GM19467 (cell line): ENCODE data around the gene SLC25A19.
"Not testable (repeated sequence)": the region's sequence is repeated elsewhere in the genome, so short reads cannot be mapped to it uniquely, and the experiment has no call there.

Experiments
- ATAC-seq: cut with Tn5 transposase; IDR thresholded peaks from one replicate; pipeline ENCODE4 v1.9.1; 2021; ENCODE audit warnings: mild to moderate bottlenecking, moderate library complexity; ENCODE audit not compliant: unreplicated experiment

The SLC25A19 gene

DNA sequence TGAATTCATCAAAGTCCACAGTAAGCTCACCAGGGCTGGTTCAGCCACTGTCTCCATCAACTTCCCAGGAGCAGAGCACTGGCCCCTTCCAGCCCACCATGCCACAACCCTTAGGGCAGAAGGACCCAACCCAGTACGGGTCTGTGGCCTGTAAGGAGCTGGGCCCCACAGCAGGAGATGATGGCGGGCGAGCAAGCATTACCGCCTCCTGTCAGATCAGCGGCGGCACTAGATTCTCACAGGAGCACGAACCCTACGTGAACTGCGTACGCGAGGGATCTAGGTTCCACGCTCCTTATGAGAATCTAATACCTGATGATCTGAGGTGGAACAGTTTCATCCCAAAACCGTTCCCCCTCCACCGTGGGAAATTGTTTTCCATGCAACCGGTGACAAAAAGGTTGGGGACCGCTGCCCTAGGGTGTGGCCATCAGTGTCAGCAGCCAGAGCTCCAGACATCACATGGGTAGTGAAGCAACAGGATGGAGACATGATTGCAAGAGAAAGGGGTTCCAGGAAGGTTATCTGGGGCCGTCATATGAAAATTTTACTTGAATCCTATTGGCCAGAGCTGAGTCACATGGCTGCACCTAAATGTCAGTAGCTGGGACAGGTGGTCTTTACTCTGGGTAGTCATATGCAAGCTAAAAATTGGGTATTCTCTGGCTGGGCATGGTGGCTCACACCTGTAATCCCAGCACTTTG is 12.4 kb upstream of the SLC25A19 start:
- no peak for ATAC-seq

DNA sequence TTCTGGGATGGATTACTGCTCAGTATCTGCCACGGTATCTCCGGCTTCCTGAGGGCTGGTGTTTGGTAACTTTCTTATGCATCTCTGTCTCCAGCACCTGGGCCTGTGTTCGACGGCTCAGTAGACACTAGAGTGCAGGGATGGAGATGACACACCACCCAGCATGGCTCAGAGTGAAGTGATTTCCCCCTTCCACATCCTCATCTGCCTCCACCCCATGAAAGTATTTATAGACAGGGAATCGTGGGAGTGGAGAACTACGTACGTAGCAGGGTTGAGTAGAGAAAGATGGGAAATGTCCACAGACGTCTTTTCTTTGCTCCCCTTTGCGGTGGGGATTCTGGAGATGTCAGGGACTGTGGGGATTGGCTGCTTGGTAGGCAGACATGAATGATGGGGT is 11.8 kb upstream of the SLC25A19 start:
- no peak for ATAC-seq

DNA sequence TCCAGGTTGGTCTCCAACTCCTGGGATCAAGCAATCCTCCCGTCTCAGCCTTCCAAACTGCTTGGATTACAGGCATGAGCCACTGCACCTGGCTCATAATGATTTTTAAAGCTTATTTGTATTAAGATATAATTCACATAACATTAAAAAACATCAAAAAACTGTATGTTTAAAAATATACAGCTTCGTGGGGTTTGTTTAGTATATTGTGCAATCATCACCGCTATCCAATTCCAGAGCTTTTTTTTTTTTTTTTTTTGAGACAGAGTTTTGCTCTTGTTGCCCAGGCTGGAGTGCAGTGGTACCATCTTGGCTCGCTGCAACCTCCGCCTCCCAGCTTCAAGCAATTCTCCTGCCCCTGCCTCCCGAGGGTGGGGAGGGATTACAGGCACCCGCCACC is 11.0 kb upstream of the SLC25A19 start:
- no peak for ATAC-seq

DNA sequence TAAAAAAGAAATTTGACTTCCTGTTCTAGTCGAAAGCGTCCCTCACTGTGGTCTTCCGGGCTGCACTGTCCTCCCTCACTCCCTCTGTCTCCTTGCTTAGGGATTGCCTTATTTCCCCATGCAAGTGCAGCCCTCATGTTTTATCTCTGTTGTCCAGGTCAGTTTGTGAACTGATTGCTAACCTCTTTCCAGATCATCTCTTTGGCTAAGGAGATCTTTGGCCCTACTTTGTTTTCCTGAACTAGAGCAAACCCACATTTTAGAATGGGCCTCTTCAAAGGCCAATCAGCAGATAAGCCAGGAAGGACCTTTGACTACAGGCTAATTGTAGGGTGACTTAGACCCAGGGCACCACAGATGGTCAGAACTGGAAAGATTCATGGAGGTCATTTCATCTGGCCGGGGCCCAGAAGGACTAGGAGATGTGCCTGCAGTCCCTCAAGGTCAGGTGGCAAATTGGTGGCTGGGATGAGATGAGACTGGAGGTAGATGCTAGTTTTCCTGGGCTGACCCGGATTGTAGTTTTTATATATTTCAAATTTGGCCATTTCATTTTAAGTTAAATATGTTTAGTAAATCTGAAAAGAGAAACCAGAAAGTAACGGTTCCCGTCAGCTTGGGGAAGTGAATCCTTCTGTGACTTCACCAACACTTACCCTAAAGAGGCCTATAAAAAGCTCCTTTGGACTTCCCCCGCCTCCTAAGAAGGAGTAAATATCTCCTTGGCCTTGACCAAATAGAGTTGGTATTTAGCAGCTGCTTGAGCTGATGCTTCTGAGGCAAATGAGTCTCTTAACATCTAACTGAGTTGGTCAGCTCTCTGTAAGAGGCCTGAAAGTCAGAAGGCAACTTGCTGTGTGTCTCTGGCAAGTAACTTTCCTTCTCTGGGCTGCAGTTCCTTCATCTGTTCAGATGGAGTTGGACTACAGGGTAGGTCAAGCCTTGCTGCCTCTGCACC is 6.2 kb upstream of the SLC25A19 start:
- peak; percentile 52 for ATAC-seq

DNA sequence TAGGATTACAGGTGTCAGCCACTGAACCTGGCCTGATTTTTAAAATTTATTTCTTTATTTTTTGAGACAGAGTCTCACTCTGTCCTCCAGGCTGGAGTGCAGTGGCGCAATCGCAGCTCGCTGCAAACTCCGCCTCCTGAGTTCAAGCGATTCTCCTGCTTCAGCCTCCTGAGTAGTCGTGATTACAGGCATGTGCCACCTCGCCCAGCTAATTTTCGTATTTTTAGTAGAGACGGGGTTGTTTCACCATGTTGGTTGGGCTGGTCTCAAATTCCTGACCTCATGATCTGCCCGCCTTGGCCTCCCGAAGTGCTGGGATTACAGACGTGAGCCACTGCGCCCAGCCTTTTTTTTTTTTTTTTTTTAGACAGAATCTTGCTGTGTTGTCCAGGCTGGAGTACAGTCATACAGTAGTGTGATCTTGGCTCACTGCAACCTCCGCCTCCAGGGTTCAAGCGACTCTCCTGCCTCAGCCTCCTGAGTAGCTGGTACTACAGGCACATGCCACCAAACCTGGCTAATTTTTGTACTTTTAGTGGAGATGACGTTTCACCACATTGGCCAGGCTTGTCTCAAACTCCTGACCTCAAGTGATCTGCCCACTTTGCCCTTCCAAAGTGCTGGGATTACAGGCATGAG is 3.7 kb upstream of the SLC25A19 start:
- ATAC-seq, result not testable (repeated sequence)

DNA sequence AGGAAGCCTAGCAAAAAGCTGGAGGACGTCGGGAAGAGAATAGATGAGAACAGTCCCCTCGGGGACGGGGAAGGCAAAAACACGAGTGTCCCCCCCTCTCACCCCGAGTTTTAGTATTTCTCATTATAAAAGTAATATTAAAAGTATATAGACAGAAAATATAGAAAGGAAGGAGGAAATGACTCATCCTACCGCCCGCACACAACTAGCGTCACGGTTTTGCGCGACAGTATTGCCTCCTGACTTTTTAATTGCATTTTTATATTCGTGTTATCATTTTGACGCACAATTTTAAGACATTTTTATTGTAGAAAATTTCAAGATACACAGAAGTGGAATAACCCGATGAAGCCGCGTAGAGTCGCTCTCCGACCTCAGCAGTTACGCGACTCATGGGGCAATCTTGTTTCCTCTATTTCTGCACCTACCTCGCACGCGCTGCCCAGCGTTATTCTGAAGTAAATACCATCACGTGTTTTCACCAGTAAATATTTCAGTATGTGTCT is 652 bp upstream of the SLC25A19 start:
- ATAC-seq, result peak; percentile 21

DNA sequence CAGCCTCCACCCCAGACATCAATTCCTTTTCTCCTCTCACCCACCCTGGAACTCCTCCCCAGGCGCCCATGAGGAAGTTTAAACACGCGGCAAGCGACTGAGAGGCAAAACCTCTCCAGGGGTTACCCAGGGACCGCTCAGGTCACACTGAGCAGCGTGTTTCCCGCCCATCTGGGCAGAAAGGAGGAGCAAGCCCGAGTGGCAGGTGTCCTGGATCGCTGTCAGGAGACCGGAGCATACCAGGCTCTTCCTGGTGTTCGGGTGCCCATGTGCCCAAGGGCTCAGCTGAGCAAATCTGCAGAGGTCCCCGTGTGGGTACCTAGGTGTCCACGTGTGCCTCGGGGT is 491 bp downstream of the SLC25A19 start:
- peak; percentile 11 for ATAC-seq

DNA sequence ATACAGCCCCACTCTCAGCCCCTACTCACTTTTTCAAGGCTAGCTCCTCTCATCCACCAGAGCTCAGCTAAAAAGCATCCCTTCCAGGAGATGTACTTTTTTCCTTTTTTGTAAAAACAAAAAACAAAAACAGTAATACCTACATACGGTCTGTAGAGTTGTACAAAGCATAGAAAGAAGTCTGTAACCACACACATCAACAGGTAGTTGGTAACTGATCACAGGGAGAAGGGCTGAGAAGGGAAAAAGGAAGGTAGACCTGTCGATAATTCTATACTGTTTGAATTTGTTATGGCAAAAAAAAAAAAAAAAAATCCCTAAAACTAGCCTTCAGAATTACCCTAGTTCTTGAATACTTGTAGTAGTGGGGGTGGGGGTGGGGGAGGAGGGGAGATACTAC is 874 bp downstream of the SLC25A19 start:
- no peak for ATAC-seq

DNA sequence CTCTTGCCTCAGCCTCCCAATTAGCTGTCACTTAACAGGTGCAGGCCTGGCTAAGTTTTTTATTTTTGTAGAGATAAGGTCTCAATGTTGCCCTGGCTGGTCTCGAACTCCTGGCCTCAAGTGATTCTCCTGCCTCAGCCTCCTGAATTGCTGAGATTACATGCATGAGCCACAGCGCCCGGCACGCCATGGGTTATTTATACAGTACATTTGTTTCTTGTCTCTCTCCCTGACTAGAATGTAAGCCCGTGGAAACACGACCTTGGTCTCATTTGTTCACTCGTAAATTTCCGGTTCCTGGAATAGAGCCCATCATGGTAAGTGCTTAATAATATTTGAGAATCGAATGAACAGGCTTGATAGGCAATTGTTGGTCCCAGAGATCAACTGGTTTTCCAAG is 2.0 kb downstream of the SLC25A19 start:
- ATAC-seq, result no peak

DNA sequence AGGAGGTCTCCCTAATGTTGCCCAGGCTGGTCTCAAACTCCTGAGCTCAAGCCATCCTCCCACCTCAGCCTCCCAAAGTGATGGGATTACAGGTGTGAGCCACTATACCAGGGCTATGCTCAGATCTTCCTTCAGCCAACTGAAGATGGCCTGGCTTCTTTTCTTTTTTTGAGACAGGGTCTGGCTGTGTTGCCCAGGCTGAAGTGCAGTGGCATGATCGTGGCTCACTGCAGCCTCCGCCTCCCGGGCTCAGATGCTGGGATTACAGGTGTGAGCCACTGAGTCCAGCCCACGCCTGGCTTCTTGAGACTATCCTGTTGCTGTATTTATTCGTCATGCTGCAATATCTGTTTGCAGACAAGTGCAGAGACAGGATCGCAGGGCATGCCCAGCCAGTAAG is 4.1 kb downstream of the SLC25A19 start:
- ATAC-seq, result no peak

DNA sequence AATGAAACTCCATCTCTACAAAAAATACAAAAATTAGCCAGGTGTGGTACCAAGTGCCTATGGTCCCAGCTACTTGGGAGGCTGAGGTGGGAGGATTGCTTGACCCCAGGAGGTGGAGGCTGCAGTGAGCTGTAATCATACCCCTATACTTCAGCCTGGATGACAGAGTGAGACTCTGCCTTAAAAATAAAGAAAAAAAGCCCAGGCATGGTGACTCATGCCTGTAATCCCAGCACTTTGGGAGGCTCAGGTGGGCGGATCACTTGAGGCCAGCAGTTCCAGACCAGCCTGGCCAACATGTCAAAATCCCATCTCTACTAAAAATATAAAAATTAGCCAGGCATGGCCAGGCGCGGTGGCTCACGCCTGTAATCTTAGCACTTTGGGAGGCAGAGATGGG is 9.0 kb downstream of the SLC25A19 start:
- not testable (repeated sequence) for ATAC-seq

DNA sequence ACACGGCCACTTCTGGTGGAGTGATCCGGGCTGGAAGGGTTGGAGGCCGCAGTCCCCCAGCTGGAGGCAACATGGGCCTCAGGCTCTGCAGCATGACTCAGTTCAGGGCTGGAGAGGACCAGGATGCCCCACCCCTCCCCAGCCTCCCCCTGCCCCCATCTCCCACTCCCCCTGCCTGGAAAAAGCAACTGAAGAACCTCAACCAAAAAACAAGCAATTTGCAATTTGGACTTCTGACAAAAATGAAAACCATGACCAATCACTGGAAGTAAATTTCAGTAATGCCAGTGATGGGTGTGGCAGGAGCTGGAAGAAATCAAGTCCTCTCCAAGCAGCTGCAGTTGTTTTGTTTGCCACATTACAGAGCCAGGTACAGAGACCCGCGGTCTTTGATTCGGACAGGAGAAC is 11.6 kb downstream of the SLC25A19 start:
- no peak for ATAC-seq

DNA sequence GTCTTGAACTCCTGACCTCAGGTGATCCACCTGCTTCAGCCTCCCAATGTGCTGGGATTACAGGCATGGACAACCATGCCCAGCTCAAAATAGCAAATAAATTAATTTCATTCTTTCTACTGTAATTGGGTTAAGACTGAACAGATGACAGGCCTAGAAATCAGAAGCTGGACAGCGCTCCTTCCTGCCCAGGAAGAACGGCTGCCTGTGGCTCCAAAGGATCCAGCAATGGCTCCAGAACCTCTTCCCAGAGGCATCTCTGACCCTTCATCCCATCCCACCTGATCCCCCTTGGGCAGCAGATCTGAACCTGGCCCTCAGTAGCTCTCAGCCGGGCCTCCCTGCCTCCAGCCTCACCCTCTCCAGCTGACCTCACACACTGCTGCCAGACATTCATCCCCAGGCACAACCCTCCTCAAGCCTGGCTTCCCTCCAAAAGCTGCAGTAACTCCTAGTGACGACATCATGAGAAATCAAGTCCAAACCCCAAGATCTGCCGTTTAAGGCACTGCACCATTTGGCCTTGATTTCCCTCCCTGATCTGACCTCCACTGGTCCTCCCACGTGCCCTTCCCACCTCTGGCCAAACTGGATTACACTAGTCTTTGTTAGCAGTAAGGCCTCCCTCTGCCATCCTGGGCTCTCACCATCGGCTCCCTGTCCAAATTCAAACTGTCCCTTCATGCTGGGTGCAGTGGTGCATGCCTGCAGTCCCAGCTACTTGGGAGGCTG is 15.1 kb downstream of the SLC25A19 start:
- no peak for ATAC-seq

DNA sequence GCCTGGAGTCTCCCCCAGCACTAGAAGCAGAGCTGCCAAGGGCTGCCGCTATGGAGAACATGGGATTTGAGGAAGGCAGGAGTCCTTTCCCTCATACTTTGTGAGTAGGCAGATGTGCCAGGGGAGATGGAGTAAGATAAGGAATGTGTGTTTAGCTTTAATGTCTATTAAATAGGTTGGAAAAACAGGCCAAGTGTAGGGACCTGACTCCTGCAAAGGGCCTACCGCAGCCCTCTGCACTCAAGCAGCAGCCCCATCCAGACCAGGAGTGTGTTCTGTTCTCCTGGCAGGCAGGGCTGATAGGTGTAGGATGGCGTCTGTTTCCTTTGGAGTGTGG is 16.4 kb downstream of the SLC25A19 start:
- ATAC-seq, result no peak

DNA sequence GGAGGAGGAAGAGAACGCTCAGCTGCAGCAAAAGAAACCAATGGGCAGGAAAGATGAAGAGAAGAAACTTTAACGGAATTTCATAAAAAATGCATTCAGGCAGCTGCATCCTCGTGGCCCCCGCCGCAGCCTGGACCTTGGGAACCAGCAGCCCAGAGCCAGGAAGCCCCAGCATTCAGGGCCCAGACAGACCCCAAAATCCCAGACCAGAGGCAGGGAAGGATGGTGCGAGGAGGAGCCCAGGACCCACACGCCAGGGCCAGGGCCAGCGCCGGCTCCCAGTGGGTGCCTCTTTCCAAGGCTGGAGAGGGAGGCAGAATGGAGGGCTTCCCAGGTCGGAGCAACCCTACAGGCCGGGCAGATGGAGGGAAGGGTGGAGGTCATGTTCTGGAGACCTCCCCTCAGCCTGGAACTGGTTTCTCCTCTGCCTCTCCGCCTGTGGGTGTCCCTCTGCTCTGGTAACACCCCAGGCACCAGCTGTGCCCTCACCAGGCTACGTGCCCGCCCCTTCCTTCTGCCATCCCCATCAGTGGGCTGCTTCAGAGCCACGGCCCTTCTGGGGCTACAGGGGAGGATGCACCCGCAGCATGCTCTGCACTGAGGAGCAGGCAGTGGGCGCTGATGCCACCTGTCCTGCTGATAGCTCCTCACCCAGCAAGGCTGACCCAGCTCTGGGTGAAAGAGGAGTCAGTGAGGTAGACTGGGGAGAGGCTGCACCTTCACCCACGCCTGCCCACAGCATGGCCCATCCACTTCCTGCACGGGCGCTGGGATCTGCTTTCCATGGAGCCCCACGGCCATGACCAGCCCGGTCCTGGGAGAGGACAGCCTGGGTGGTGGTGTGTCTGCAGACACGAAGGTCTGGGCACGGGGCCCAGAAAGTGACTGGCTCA is 17.0 kb downstream of the SLC25A19 start:
- no peak for ATAC-seq

DNA sequence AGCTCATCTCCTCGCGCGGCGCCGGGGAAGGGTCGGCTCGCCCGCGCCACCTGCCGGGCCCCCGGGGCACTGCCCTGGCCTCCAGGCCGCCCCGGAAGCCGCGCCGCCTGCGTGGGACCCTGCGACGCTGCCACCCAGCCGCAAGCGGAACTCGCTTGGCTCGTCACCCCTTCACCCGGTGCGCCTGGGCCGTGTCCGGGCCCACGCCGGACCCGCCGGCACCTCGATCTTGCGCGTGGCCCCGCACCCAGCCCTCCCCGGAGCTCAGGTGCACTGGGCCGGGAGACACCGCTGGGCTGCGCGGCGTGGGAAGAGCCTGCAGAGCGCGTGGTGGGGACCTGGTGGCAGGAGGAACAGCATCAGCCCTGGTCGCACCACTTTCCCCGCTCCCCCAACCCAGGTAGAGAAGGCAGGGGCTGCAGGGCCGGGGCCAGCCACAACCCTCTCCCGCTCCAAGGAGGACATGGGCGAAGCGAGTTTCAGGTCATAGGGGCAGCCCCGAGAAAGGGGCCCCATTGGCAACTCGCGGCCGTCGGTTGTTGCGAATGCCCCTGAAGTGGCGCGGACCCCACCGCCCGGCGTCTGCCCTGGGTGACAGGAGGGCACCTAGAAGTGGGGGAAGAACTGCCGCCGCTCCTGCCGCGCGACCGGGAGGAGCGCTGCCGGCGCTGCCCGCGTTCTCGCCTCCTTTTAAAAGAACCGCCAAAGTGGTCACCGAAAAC is 17.8 kb downstream of the SLC25A19 start:
- peak; percentile 59 for ATAC-seq

DNA sequence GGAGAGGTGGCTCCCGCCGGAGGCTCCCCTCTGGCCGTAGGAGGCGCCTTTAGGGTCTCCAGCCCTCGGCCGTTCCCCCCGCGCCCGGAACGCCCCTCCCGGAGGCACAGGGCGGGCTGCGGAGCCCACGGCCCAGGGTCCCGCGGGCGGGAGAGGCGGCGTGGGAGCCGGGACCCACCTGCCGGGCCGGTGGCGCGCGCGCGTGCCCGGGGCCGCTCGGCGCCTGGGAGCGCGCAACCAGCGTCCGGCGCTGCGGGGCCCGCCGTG is 18.3 kb downstream of the SLC25A19 start, which contains the start of gene MIF4GD:
MIF4GD (minus strand) TSS at position 266 of the 267 bp plus-strand sequence. CDS start 1,036 bp downstream, outside the sequence.
- no peak for ATAC-seq

DNA sequence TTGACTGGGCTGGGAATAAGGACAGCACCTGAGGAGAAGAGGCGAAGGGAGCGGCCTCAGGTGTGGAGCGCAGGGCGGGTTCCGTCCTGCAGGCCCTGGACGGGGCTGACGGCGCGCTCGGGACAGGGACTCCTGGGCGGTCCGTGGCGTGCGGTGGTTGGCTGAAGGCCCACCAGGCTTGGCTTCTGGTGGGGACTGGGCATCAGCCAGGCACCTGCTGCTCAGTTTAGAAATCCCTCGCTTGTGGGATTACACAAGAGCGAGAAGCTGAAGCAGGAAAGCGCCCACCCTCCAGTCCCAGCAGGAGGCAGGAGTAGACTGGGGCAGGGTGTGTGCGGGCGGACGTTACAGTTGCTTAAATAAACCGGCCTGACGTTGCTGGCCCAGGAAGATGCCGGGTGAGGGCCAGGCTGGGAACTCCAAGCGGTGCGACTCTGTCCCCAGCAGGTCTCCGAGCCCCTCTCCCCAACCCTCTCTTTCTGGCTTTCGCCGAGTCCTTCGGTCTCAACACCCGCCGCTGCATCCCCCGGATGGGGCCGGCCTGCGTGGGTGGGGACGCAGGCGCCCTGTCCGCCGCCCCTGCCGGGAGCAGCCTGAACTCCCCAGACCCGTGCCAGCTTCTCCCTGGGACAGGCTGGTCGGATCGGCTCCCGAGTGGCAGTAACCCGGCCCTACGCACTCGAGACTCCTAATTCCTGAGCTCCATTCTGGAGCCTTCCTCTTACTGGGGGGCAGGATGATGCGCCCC is 18.8 kb downstream of the SLC25A19 start:
- ATAC-seq, result peak; percentile 21

DNA sequence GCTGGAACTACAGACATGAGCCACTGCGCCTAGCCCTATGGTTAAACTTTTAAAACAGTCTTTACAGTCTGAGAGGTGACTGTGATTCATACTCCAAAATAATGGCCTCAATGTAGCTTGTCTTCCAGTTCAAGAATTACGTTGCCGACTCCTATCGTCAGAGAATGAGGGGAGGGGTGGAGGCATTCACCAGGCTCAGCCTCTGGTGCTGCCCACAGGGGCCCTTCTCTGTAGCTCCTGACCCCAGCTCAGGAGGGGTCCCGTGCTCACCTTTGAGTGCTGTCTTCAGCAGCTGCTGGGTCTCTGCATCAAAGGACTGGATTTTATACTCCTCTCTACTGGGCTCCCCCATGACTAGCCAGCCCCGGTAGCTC is 19.4 kb downstream of the SLC25A19 start:
- no peak for ATAC-seq
